Heart right ventricle (tissue), 16 donors: ENCODE data around the gene MRPS12. TPM values are rescaled to one million over a fixed set of nuclear protein-coding genes. Genes with fewer than 3 reads are reported as not detected.

Source experiments
- ATAC-seq, 8 donors: fragments of 200-7000 bp; cut with Tn5 transposase; one replicate each; pipeline ENCODE4 v1.9.1; 2020; ENCODE audit warnings: mild to moderate bottlenecking in 8 of 8, moderate library complexity in 8 of 8, moderate number of reproducible peaks in 1 of 8
- DNase-seq, 2 donors: peaks; one replicate each; pipeline ENCODE4 v3.0.0-alpha.2; 2020
- H3K27ac ChIP-seq, 10 donors: fragments of 200-600 bp; sonication (generic) in 2 of 10; one replicate each; pipeline versions ENCODE4 v1.5.0 to v1.8.0; 2020 to 2022; ENCODE audit warnings: mild to moderate bottlenecking in 3 of 10
- H3K27me3 ChIP-seq, 7 donors: fragments of 200-600 bp; one replicate each; pipeline ENCODE4 v1.8.0; 2021 to 2022; ENCODE audit warnings: mild to moderate bottlenecking in 2 of 7
- H3K36me3 ChIP-seq, 9 donors: fragments of 200-600 bp; sonication (generic) in 1 of 9; one replicate each; pipeline versions ENCODE4 v1.5.0 to v1.8.0; 2020 to 2022; ENCODE audit warnings: mild to moderate bottlenecking in 2 of 9
- H3K4me1 ChIP-seq, 9 donors: fragments of 200-600 bp; sonication (generic) in 1 of 9; one replicate each; pipeline versions ENCODE4 v1.5.0 to v1.8.0; 2020 to 2022; ENCODE audit warnings: mild to moderate bottlenecking in 4 of 9
- H3K4me3 ChIP-seq, 10 donors: fragments of 200-600 bp; sonication (generic) in 2 of 10; one replicate each; pipeline versions ENCODE4 v1.5.0 to v1.8.0; 2020 to 2022; ENCODE audit warnings: mild to moderate bottlenecking in 7 of 10, moderate library complexity in 2 of 10
- H3K9me3 ChIP-seq, 11 donors: fragments of 200-600 bp in 10 of 11; sonication (generic) in 2 of 11; one replicate each; pipeline versions ENCODE4 v1.5.0 to v1.8.0; 2013 to 2022; ENCODE audit warnings: mild to moderate bottlenecking in 2 of 11, control low read depth in 1 of 11, moderate library complexity in 1 of 11
- CTCF ChIP-seq, 9 donors: fragments of 200-600 bp; sonication (generic) in 2 of 9; IDR thresholded peaks; one replicate each; pipeline versions ENCODE4 v1.5.0 to v1.8.0; 2021 to 2022; ENCODE audit warnings: antibody characterized with exemption in 9 of 9, mild to moderate bottlenecking in 5 of 9, moderate library complexity in 1 of 9
- WGBS, 2 donors: extraction: QIAGEN DNeasy Blood & Tissue Kit; methylation state at CpG; one replicate each; pipeline ENCODE4 v1.1.7; 2013; ENCODE audit warnings: inconsistent platforms in 1 of 2; 5-methylcytosine and 5-hydroxymethylcytosine counted together
- intact Hi-C, 10 donors: fragments of 100-400 bp; cut with DNase I; formaldehyde crosslinking; loops; one replicate each; pipeline versions ENCODE4 v1.11.1 to v1.14.2; 2022
- polyA plus RNA-seq, 2 donors: library from polyadenylated mRNA; stranded (reverse); fragments of 200-250 nt; gene quantifications; one replicate each; pipeline ENCODE4 v1.2.3, GENCODE V29; 2013
- total RNA-seq, 10 donors: library from RNA; stranded (reverse); fragmentation: NEBNext Ultra II Directional in 3 of 10; extraction: Animal tissue kit (Norgen Biotek cat#: 25700) in 3 of 10; gene quantifications; one replicate each; pipeline versions ENCODE4 v1.2.1 to v1.2.4, GENCODE V29; 2021 to 2023
- donor health status: Arrhythmogenic right ventricular cardiomyopathy.
- donor health status: ischemic (EF 13 %, LVEDD 7.1; RV severe dilation, severe dysfunction).
- donor health status: healthy with polysubstance abuse.
- donor health status: DM: no; HTN: yes; CAD: no.
- donor health status: DM: no; HTN: no; CAD: no.
- donor health status: ischemic (EF 25% LVEDD 6.9; RV normal size, moderate dysfunction).
- donor health status: ischemic (EF 25% LVEDD 5.7; RV mildly dilated, moderate dysfunction).
- donor health status: healthy.
- donor health status: DM: yes; HTN: yes; CAD: no.
- donor health status: Ischemic cardiomyopathy.
- donor health status: ischemic (EF 35%, LVEDD 5.7; RV mildly dilated, moderate dysfunction).
- donor health status: nonischemic (EF 11% LVEDD 7.7; RV severe dilation, severe dysfunction).
- donor health status: DM: yes; HTN: yes; CAD: no.
- donor health status: PGD.
- donor health status: ischemic (EF 29% LVEDD 5.4; RV normal size, mild dysfunction).
- donor health status: nonischemic (EF 23%, LVEDD 6.1; RV moderate dilation, normal function).

MRPS12 gene
- total and polyA plus RNA-seq, 12 donors, result 39.7 to 122 (median 54.1) TPM

- 98% methylated on average over 4 of the region's 4 CpGs for WGBS, 2 donors
- TF ChIP-seq CTCF (IDR thresholded peaks at IDR 0.05), result no peak
- Histone ChIP-seq H3K27ac (no peak overlapping the region), H3K27me3 (peaks cover 0 to 1% (median 0%) of the 10 kb centered on the region in 7 donors), H3K36me3 (peaks cover 0 to 56% (median 20%) of the 10 kb centered on the region in 9 donors), H3K4me3 (no peak overlapping the region), H3K9me3 (peaks cover 0 to 5% (median 0%) of the 10 kb centered on the region in 11 donors), H3K4me1 (peaks cover 0 to 15% (median 7%) of the 10 kb centered on the region in 9 donors)
- ATAC-seq (peak in 1 of 8 donors; percentile 7), DNase-seq (no peak)
- intact Hi-C loops, result no loop called here
Measured at GRCh38 chr19:38905620-38906019, 25.1 kb upstream of the MRPS12 start.

- ATAC-seq (no peak), DNase-seq (no peak)
- Histone ChIP-seq H3K27ac (no peak overlapping the region), H3K4me3 (no peak overlapping the region), H3K27me3 (peaks cover 0 to 17% (median 14%) of the 10 kb centered on the region in 7 donors), H3K9me3 (no peaks in the 10 kb centered on the region), H3K36me3 (peaks cover 0 to 56% (median 20%) of the 10 kb centered on the region in 9 donors), H3K4me1 (peaks cover 0 to 9% (median 0%) of the 10 kb centered on the region in 9 donors)
- no peak for TF ChIP-seq CTCF (IDR thresholded peaks at IDR 0.05)
- intact Hi-C loops, result no loop called here
- WGBS, 2 donors, result 95 to 96% methylated on average over 29 of the region's 29 CpGs
Measured at GRCh38 chr19:38907227-38907626, 23.5 kb upstream of the MRPS12 start.

GRCh38 chr19:38907670-38908069, 23.1 kb upstream of the MRPS12 start:
- WGBS, 2 donors, result 94 to 96% methylated on average over 12 of the region's 12 CpGs
- TF ChIP-seq CTCF (IDR thresholded peaks at IDR 0.05), result no peak
- ATAC-seq (no peak), DNase-seq (no peak)
- Histone ChIP-seq H3K9me3 (no peaks in the 10 kb centered on the region), H3K27ac (no peak overlapping the region), H3K36me3 (peaks cover 0 to 56% (median 20%) of the 10 kb centered on the region in 9 donors), H3K27me3 (peaks cover 0 to 20% (median 14%) of the 10 kb centered on the region in 7 donors), H3K4me3 (no peak overlapping the region), H3K4me1 (peaks cover 0 to 6% (median 0%) of the 10 kb centered on the region in 9 donors)
- intact Hi-C loops, result no loop called here

GRCh38 chr19:38908911-38909310, 21.8 kb upstream of the MRPS12 start:
- H3K9me3 ChIP-seq, result no peaks in the 10 kb centered on the region
- no peak overlapping the region for H3K27ac ChIP-seq
- H3K27me3 ChIP-seq, result peaks cover 0 to 22% (median 14%) of the 10 kb centered on the region in 7 donors
- no peak for ATAC-seq
- TF ChIP-seq CTCF (IDR thresholded peaks at IDR 0.05), result no peak
- H3K4me3 ChIP-seq, result no peak overlapping the region
- peaks cover 0 to 52% (median 20%) of the 10 kb centered on the region in 9 donors for H3K36me3 ChIP-seq
- intact Hi-C loops, result no loop called here
- H3K4me1 ChIP-seq, result no peaks in the 10 kb centered on the region
- WGBS, 2 donors, result 74 to 80% methylated on average over 10 of the region's 10 CpGs
- no peak for DNase-seq
